Measurements from ENCODE around the gene TENM4. TPM values are rescaled to one million over a fixed set of nuclear protein-coding genes. Genes with fewer than 3 reads are reported as not detected.

Gene TENM4
- total RNA-seq, 1 experiment from 2014 or later = 9.9 TPM

DNA sequence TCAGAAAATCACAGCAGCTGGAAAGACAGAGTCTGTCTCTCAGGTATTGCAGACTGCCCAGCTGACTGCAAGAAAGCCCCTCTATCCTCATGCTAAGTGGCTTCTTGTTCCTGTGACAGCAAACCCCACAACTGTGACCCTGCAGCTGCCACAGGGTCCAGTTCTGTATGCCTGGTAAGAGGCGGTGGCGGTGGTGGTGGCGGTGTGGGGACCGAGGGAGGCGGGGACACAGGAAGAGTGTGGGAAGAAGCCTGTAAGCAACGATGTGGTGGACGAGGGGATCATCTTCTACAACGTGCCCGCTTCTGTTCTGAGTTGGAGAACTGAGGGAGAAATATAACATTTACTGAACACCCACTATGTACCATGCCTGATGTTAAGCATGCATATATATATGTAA is 112.4 kb downstream of the TENM4 start:
- ChIA-PET POLR2A (no interaction called here), CTCF (interaction anchor here (0.7 kb wide), 1 partner anchor 42 kb away, joined by 4 read pairs; no protein-coding TSS in a partner anchor)
- Mint-ChIP-seq H3K36me3 (ENCODE audit: insufficient read depth, unreplicated experiment) (no peaks in the 10 kb centered on the region), H3K4me3 (ENCODE audit: unreplicated experiment) (no peak overlapping the region), H3K9me3 (ENCODE audit: unreplicated experiment) (no peaks in the 10 kb centered on the region), H3K4me1 (ENCODE audit: insufficient read depth, unreplicated experiment) (no peaks in the 10 kb centered on the region), H3K27me3 (ENCODE audit: insufficient read depth, unreplicated experiment) (no peaks in the 10 kb centered on the region), H3K27ac (ENCODE audit: low read depth, unreplicated experiment) (no peak overlapping the region)
- TF ChIP-seq, protein P1, sequence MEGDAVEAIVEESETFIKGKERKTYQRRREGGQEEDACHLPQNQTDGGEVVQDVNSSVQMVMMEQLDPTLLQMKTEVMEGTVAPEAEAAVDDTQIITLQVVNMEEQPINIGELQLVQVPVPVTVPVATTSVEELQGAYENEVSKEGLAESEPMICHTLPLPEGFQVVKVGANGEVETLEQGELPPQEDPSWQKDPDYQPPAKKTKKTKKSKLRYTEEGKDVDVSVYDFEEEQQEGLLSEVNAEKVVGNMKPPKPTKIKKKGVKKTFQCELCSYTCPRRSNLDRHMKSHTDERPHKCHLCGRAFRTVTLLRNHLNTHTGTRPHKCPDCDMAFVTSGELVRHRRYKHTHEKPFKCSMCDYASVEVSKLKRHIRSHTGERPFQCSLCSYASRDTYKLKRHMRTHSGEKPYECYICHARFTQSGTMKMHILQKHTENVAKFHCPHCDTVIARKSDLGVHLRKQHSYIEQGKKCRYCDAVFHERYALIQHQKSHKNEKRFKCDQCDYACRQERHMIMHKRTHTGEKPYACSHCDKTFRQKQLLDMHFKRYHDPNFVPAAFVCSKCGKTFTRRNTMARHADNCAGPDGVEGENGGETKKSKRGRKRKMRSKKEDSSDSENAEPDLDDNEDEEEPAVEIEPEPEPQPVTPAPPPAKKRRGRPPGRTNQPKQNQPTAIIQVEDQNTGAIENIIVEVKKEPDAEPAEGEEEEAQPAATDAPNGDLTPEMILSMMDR (IDR thresholded peaks at IDR 0.05; ENCODE audit: unreplicated experiment) = no peak
- intact Hi-C loops (cut with micrococcal nuclease) = no loop called here
- no peak for DNase-seq (ENCODE audit: unreplicated experiment)
- BruUV-seq (replicated peaks) = no TSS peak

DNA sequence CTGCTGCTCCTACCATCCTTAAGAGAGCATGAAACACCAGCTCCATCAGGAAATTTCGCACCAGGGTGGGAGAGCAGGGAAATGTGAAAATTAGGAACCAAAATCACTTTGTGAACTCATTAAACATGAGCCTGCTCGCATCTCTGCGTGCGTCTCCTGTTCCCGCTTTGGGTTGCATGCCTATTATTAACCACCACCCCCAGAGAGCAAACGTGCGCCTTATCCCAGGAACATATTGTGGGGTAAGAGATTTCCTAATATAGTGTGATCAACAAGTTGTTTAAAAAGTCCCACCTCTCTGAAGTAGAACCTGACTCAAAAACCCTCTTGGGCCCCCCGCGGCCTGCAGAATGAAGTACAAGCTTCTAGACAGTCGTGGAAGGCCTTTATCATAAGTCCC is 115.0 kb downstream of the TENM4 start:
- BruUV-seq (replicated peaks) = no TSS peak
- POLR2A ChIA-PET = interaction anchor here (0.9 kb wide), 1 partner anchor 33 kb away, joined by 3 read pairs; no protein-coding TSS in a partner anchor
- Mint-ChIP-seq H3K27ac (ENCODE audit: low read depth, unreplicated experiment) (no peak overlapping the region), H3K4me3 (ENCODE audit: unreplicated experiment) (no peak overlapping the region), H3K27me3 (ENCODE audit: insufficient read depth, unreplicated experiment) (no peaks in the 10 kb centered on the region), H3K36me3 (ENCODE audit: insufficient read depth, unreplicated experiment) (no peaks in the 10 kb centered on the region), H3K9me3 (ENCODE audit: unreplicated experiment) (no peaks in the 10 kb centered on the region), H3K4me1 (ENCODE audit: insufficient read depth, unreplicated experiment) (peaks cover 14% of the 10 kb centered on the region)
- CTCF ChIA-PET = interaction anchor here (0.6 kb wide), 3 partner anchors 16 to 1376 kb away, joined by 3 read pairs; no protein-coding TSS in a partner anchor
- no peak for DNase-seq (ENCODE audit: unreplicated experiment)
- TF ChIP-seq, protein P1 (IDR thresholded peaks at IDR 0.05; ENCODE audit: unreplicated experiment) = no peak
- intact Hi-C loops (cut with micrococcal nuclease) = no loop called here

GRCh38 chr11:79321263-79321662 is 119.6 kb downstream of the TENM4 start:
- intact Hi-C loops (cut with micrococcal nuclease) = loop anchor here (5.0 kb wide), 1 partner anchor 41 kb away; no protein-coding TSS in a partner anchor
- DNase-seq (ENCODE audit: unreplicated experiment) = no peak
- Mint-ChIP-seq H3K27me3 (ENCODE audit: insufficient read depth, unreplicated experiment) (no peaks in the 10 kb centered on the region), H3K9me3 (ENCODE audit: unreplicated experiment) (no peaks in the 10 kb centered on the region), H3K4me1 (ENCODE audit: insufficient read depth, unreplicated experiment) (peaks cover 22% of the 10 kb centered on the region), H3K4me3 (ENCODE audit: unreplicated experiment) (no peak overlapping the region), H3K27ac (ENCODE audit: low read depth, unreplicated experiment) (peak overlapping the region; percentile 39), H3K36me3 (ENCODE audit: insufficient read depth, unreplicated experiment) (no peaks in the 10 kb centered on the region)
- POLR2A ChIA-PET = no interaction called here
- no TSS peak for BruUV-seq (replicated peaks)
- TF ChIP-seq, protein P1 (IDR thresholded peaks at IDR 0.05; ENCODE audit: unreplicated experiment) = no peak
- CTCF ChIA-PET = interaction anchor here (0.6 to 0.8 kb wide), 4 partner anchors 8 to 176 kb away, joined by 3 to 4 read pairs (median 3); no protein-coding TSS in a partner anchor

DNA sequence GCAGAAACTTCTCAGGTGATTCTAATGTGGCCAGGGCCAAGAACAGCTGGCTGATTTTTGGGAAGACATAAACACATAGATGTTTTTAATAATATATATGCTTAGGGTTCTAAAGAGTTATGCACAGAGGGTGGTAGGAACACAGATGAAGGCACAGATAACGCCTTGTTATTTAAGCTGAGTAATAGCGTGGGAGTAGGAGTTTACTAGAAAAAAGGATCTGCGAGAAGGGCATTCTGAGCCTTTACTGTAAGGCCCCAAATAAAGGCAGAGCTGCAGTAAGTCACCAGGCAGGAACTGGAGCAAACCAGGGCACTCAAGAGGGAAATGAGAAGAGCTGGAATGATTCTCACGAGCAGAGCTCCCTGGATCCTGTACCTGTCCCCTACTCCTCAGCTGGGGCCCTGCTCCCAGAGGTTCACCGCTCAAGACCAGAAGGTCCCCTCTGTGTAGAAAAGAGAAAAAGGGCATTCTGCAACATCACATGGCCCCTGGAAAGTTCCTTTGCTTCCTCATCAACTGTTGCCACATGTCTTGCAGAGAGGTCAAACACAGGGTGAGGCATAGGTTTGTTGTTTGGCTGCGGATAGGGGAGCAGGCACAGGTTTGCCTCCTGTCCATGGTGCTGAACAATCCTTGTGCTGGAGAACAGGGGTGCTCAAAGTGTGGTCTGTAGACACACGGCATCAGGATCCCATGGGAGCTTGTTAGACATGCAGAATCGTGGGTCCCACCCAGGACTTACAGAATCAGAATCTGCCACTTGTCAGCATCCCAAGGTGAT is 125.7 kb downstream of the TENM4 start:
- H3K9me3 Mint-ChIP-seq (ENCODE audit: unreplicated experiment) = no peaks in the 10 kb centered on the region
- POLR2A ChIA-PET = interaction anchor here (0.6 kb wide), 1 partner anchor 72 kb away, joined by 3 read pairs; no protein-coding TSS in a partner anchor
- TF ChIP-seq, protein P1 (IDR thresholded peaks at IDR 0.05; ENCODE audit: unreplicated experiment) = no peak
- CTCF ChIA-PET = interaction anchor here (0.6 to 1.1 kb wide), 3 partner anchors 9 to 224 kb away, joined by 3 read pairs; no protein-coding TSS in a partner anchor
- intact Hi-C loops (cut with micrococcal nuclease) = no loop called here
- H3K27ac Mint-ChIP-seq (ENCODE audit: low read depth, unreplicated experiment) = no peak overlapping the region
- no peak overlapping the region for H3K4me3 Mint-ChIP-seq (ENCODE audit: unreplicated experiment)
- BruUV-seq (replicated peaks) = no TSS peak
- no peaks in the 10 kb centered on the region for H3K27me3 Mint-ChIP-seq (ENCODE audit: insufficient read depth, unreplicated experiment)
- peaks cover 3% of the 10 kb centered on the region for H3K4me1 Mint-ChIP-seq (ENCODE audit: insufficient read depth, unreplicated experiment)
- no peaks in the 10 kb centered on the region for H3K36me3 Mint-ChIP-seq (ENCODE audit: insufficient read depth, unreplicated experiment)
- peak; percentile 46 for DNase-seq (ENCODE audit: unreplicated experiment)

All from MCF 10A (cell line).